NOMO-1 treated with DMSO at 0.1 percent for 48 hours (cell line): ENCODE measurements around the gene RP9.
A peak's percentile ranks its signal among the peaks of the same experiment; 100 is the strongest.
"Not testable (repeated sequence)": the region's sequence is repeated elsewhere in the genome, so short reads cannot be mapped to it uniquely, and the experiment has no call there.

Experiments
- DNase-seq: peaks from one replicate; lab custom pipeline; 2025; ENCODE audit not compliant: unreplicated experiment; lab: John Stamatoyannopoulos, UW

The RP9 gene

DNA sequence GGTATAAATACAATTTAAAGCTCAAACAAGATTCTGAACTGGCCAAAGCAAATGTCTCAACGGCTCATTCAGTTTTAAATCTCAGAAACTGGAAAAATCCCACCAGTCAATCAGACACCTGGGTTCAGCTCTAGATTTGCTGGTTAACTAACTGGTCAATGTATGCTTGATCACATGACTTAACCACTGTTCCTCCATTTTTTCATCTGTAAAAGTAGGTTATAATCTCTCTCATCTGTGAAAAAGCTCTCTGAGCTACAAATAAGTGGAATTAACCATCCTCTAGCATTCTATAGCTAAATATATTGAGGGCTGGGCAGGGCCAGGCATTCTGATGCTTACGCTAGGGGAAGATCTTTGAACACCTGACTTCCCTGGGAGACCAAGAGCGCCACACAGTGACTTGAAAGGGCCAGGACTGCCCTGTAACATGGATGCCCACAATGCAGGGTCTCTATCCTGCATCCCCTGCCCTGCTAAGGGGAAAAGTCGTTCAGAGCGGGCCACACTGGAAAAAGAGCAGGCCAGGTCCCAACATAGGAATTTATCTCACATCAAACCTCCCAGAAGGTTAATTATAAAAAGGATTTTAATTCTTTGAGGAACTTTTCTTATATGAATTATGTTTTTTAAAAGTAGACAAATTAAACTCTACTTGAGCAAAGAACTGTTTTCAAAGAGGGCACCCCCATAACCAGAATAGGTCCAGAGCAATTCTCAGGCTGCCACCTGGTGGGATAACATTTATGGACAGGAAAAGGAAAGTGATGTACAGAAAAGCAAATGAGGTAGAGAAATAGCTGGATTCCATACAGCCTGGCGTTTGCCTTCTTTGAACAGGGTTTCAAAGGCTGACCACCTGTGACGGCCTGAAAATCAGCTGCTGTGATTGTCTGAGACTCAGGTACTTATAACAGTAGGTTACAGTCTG lies 1.8 kb downstream of the RP9 start:
- peak; percentile 40 for DNase-seq

DNA sequence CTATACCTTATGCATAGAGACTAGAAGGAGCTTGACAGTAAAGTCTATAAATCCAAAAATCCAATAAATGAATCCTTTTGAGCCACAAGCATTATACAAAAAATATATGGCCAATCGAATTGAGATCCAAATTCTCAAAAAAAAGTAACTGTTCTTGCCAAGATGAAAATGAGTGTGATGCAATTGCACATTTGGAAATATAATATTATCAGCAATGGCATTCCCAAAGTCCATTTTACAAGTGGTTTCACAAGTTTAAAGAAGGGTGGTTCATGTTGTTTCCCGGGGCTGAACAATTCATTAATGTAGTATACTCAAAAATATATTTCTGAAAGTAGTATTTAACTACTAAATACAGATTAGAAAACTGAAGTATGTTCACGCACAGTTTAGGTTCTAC lies 7.3 kb downstream of the RP9 start:
- no peak for DNase-seq

DNA sequence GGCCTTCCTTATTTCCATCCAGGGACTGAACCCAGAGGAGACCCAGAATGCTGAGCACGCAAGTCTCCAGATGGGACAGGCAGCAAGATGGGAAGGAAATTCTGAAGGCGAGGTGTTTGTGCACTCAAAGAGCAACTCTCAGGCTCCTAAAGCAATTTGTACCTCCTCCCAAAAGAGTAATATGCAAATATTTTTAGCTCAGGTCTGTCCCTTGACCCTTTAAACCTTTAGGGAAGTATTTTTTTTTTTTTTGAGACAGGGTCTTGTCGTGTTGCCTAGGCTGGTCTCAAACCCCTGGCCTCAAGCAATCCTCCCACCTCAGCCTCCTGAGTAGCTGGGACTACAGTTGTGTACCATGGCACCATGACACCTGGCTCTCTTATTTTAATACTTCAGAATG lies 8.4 kb downstream of the RP9 start:
- DNase-seq, result no peak

GRCh38 chr7:33099154-33099940 lies 9.9 kb downstream of the RP9 start:
- DNase-seq, result no peak

GRCh38 chr7:33094745-33095275 lies 14.4 kb downstream of the RP9 start:
- DNase-seq, result not testable (repeated sequence)

- no peak for DNase-seq
Measured at GRCh38 chr7:33093266-33093665, 15.9 kb downstream of the RP9 start.

GRCh38 chr7:33091641-33092191 lies 17.5 kb downstream of the RP9 start:
- DNase-seq, result no peak

DNA sequence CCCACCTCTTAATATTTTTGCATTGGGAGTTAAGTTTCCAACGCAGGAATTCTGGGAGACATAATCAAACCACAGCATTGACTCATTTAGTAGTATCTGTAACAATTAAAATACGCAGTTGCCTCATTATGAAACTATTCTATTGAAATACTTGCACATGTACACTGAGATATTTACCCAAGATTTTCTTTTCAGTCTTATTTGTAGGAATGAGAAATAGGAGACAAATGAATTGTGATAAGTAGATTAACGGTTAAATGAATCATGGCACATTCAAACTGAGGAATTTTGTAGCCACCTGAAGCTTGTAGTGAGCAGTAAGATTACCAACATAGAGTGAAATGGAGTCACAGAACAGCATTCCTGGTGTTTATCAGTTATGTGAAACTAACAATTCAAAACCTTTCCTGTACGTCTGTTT lies 18.1 kb downstream of the RP9 start:
- no peak for DNase-seq

DNA sequence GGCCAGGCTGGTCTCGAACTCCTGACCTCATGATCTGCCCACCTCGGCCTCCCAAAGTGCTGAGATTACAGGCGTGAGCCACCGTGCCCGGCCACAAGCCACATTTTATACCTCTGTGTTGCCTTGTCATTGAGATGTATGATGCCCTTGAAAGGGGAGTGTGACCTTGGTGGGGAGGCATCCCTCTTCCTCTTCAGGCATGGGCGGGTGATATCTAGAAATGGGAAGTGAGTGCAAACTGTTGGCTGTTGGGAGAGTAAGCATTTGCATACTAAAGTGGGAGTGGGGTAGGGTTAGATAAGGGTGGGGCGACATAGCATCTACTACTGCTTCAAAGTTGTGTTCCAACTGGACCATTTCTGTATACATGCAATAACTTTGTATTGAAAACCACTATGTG lies 20.1 kb downstream of the RP9 start:
- no peak for DNase-seq

GRCh38 chr7:33087858-33088257 lies 21.3 kb downstream of the RP9 start:
- no peak for DNase-seq

- no peak for DNase-seq
Measured at GRCh38 chr7:33087356-33087755, 21.8 kb downstream of the RP9 start.

GRCh38 chr7:33079763-33080690 lies 29.2 kb downstream of the RP9 start:
- no peak for DNase-seq

- DNase-seq, result no peak
Measured at GRCh38 chr7:33079096-33079495, 30.1 kb downstream of the RP9 start.

DNA sequence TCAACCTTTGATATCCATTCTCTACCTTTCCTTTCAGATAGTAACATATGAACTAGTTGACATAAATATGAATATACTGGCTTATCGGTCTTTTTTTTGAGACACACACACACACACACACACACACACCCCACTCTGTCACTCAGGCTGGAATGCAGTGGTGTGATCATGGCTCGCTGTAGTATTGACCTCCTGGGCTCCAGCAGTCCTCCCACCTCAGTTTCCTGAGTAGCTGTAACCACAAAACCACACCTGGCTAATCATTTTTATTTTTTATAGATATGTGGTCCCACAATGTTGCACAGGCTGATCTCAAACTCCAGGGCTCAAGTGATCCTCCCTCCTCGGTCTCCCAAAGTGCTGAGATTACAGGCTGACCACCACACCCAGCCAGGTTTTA lies 32.5 kb downstream of the RP9 start:
- DNase-seq, result no peak

GRCh38 chr7:33075818-33076518 lies 33.2 kb downstream of the RP9 start:
- DNase-seq, result no peak

GRCh38 chr7:33073243-33073642 lies 36.0 kb downstream of the RP9 start:
- no peak for DNase-seq

DNA sequence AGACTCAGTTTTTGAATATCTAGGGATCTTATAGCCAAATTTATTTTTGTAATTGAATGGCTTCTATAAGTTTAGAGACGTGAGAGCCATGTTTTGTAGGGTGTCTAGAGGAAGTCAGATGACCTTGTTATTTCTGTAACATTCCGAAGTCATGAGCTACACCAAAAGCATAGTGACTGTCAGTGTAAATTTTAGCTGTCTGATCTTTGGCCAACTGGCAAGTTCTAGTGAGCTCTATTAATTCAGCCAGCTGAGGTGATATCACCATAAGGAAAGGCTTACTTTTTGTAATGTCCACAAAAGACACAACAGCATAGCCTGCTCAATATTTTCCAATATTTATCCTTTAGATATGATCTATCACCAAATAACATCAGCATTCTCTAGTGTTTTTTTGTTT lies 36.7 kb downstream of the RP9 start:
- DNase-seq, result no peak

GRCh38 chr7:33070831-33071230 lies 38.4 kb downstream of the RP9 start:
- DNase-seq, result no peak

- DNase-seq, result no peak
Measured at GRCh38 chr7:33070277-33070676, 38.9 kb downstream of the RP9 start.

DNA sequence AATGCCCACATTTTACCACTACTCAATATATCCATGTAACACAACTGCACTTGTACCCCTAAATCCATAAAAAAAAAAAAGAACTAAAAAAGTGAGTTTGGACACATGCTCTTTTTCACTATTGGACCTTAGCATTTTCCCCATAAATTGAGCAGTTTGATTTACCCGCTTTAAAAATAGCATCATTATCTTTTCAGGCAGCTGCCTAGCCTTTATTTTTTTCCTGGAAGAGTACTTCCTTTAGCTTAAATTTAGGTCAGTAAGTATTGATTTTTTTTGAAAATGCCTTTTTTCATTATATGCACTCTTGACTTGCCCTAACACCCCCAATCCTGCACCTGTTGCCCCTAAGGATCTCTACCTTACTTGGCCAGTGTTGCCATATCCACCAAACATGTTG lies 41.3 kb downstream of the RP9 start:
- DNase-seq, result no peak
